HL-60 (cell line): ENCODE data around the gene INSRR.

Experiments used
- DNase-seq, 2 experiments: peaks; one replicate each; pipeline ENCODE4 v3.0.0-alpha.2; 2010 to 2020; ENCODE audit warnings: low read depth in 1 of 2, low spot score in 1 of 2
- H3K27ac ChIP-seq: fragments of 250-450 bp; sonication (Bioruptor Pico); replicated peaks from 2 replicates; pipeline ENCODE4 v1.5.1; 2020; ENCODE audit warnings: mild to moderate bottlenecking, moderate library complexity
- H3K27me3 ChIP-seq: fragments of 250-450 bp; sonication (Bioruptor Pico); 2 replicates; pipeline ENCODE4 v1.5.1; 2021; ENCODE audit warnings: mild to moderate bottlenecking, moderate library complexity; ENCODE audit not compliant: insufficient read depth, poor library complexity, severe bottlenecking
- H3K4me3 ChIP-seq: replicated peaks from 2 replicates; pipeline ENCODE4 v1.5.1; 2011; ENCODE audit warnings: mild to moderate bottlenecking, control low read depth, low read length; ENCODE audit not compliant: insufficient read depth
- CTCF ChIP-seq: IDR thresholded peaks from one replicate; pipeline ENCODE4 v1.5.1; 2011; ENCODE audit warnings: low read length, control low read depth, inconsistent platforms; ENCODE audit not compliant: insufficient read depth
- GABPA ChIP-seq: IDR thresholded peaks from 2 replicates; pipeline ENCODE4 v1.6.1; 2012; ENCODE audit warnings: low read depth
- POLR2AphosphoS5 ChIP-seq: IDR thresholded peaks from 2 replicates; pipeline ENCODE4 v1.6.1; 2012; ENCODE audit warnings: low read depth
- REST ChIP-seq: IDR thresholded peaks from 2 replicates; pipeline ENCODE4 v1.6.1; 2012; ENCODE audit warnings: low read depth; ENCODE audit not compliant: insufficient replicate concordance
- SPI1 ChIP-seq: IDR thresholded peaks from 2 replicates; pipeline ENCODE4 v1.6.1; 2012; ENCODE audit warnings: low read depth, mild to moderate bottlenecking, borderline replicate concordance

The INSRR gene

GRCh38 chr1:156883919-156884318 lies 25.0 kb upstream of the INSRR start:
- no peak for DNase-seq
- Histone ChIP-seq H3K27me3 (peaks cover 13% of the 10 kb centered on the region), H3K27ac (no peak overlapping the region), H3K4me3 (no peak overlapping the region)
- TF ChIP-seq CTCF = no peak
- no peak for TF ChIP-seq REST
- TF ChIP-seq GABPA = no peak
- no peak for TF ChIP-seq POLR2AphosphoS5

GRCh38 chr1:156882543-156882942 lies 23.6 kb upstream of the INSRR start:
- no peak for DNase-seq
- TF ChIP-seq CTCF (no peak), REST (no peak), POLR2AphosphoS5 (no peak), GABPA (no peak)
- peaks cover 17% of the 10 kb centered on the region for H3K27me3 ChIP-seq
- no peak overlapping the region for H3K4me3 ChIP-seq
- no peak overlapping the region for H3K27ac ChIP-seq

GRCh38 chr1:156881663-156882062 lies 22.7 kb upstream of the INSRR start:
- no peak overlapping the region for H3K27ac ChIP-seq
- TF ChIP-seq CTCF (no peak), POLR2AphosphoS5 (no peak), SPI1 (no peak), GABPA (no peak), REST (no peak)
- no peak for DNase-seq
- no peak overlapping the region for H3K4me3 ChIP-seq
- H3K27me3 ChIP-seq = peaks cover 24% of the 10 kb centered on the region
